ENCODE results near the gene SLC48A1. TPM values are rescaled to one million over a fixed set of nuclear protein-coding genes. Genes with fewer than 3 reads are reported as not detected.

The SLC48A1 gene
- total and polyA plus RNA-seq, 7 donors = 12.7 to 28.7 (median 23.5) TPM

DNA sequence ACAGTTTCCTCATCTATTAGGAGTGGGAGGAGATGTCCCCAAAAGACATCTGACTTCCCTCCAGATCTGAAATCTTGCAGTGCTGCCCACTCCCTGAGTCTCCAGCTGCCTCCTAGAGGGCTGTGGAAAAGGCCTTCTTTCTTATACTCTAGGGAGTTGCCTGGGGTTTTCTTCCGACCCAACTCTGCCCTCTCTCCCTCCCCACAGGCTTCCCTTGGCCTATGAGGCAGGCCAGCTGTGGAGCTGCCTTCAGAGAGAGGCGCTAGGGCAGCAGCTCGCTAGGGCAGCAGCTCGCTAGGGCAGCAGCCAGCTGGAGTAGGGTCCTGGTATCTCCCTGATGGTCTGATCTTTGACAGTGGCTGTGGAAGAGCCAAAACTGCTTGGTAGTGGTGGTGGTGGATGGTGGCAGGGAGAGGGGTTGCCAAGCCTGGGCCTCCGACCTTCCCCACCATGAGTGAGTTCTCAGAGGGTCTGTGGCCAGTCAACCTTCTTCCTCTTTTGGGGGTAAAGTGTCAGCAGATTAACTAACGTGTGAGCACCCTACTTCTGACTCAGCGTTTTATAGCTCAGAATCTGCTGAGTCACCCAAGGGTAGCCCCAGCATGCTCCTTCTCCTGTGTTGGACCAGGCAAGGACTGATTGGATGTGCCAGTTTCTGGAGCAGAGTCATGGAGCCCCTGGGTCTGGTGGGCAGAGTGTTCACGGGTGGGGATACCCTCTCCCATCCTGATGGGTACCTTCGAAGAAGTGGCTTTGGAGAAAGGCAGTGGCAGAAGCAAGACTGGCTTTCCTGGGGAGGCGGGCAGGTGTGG is 2.3 kb downstream of the SLC48A1 start:
- DNase-seq (peak; percentile 21 to 57), ATAC-seq (no peak)
- peak overlapping the region; percentile 56 for H3K27ac ChIP-seq
- peak overlapping the region; percentile 98 for H3K4me3 ChIP-seq
- TF ChIP-seq, protein P1, sequence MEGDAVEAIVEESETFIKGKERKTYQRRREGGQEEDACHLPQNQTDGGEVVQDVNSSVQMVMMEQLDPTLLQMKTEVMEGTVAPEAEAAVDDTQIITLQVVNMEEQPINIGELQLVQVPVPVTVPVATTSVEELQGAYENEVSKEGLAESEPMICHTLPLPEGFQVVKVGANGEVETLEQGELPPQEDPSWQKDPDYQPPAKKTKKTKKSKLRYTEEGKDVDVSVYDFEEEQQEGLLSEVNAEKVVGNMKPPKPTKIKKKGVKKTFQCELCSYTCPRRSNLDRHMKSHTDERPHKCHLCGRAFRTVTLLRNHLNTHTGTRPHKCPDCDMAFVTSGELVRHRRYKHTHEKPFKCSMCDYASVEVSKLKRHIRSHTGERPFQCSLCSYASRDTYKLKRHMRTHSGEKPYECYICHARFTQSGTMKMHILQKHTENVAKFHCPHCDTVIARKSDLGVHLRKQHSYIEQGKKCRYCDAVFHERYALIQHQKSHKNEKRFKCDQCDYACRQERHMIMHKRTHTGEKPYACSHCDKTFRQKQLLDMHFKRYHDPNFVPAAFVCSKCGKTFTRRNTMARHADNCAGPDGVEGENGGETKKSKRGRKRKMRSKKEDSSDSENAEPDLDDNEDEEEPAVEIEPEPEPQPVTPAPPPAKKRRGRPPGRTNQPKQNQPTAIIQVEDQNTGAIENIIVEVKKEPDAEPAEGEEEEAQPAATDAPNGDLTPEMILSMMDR (IDR thresholded peaks at IDR 0.05) = no peak
- H3K4me1 ChIP-seq = peaks cover 56% of the 10 kb centered on the region
- no peaks in the 10 kb centered on the region for H3K9me3 ChIP-seq
- H3K27me3 ChIP-seq (ENCODE audit: insufficient read depth in 3 of 3, low read length in 2 of 3) = no peaks in the 10 kb centered on the region
- intact Hi-C loops (cut with DNase I) = loop anchor here in 1 of 2 donors (5.0 kb wide), 1 partner anchor 123 kb away; no protein-coding TSS in a partner anchor
- 62 to 75% (median 62%) methylated on average over 10 of the region's 10 CpGs for WGBS, 3 donors
- H3K36me3 ChIP-seq (ENCODE audit: insufficient read depth in 1 of 2, low read depth in 1 of 2) = peaks cover 0 to 5% of the 10 kb centered on the region in 2 donors

DNA sequence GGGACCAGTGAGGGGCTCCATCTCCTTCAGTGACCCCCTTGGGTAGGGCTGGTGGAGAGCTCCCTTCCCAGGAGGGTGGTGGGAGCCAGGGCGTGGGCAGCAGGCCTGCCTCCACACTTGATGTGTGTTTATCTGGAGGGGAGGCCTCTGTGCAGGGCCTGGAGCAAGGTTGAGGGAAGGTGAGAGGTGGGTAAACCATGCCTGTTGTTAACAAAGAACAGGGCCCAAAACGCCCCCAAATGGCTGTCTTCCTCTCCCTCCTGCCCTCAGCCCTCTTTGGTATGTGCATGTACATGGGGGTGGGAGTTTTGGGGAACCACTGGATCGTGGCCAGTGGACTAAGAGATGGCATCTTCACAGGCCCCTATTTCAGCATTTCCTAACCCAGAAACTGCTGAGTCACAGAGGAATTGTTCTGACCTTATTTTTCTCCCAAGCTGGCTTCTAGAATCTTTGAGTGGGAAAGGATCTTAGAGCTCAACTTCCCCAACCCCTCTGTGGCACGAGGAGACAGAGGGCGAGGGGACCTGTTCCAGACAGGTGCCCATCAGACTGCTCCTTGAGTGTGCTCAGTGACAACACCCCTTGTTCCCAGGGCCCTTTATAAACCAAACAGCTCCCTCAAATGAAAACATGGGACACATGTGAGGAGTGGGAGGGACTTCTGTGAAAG is 3.6 kb downstream of the SLC48A1 start:
- peaks cover 56% of the 10 kb centered on the region for H3K4me1 ChIP-seq
- peak overlapping the region; percentile 56 for H3K27ac ChIP-seq
- no peaks in the 10 kb centered on the region for H3K9me3 ChIP-seq
- peaks cover 0 to 13% of the 10 kb centered on the region in 2 donors for H3K36me3 ChIP-seq (ENCODE audit: insufficient read depth in 1 of 2, low read depth in 1 of 2)
- 70 to 75% (median 70%) methylated on average over 5 of the region's 5 CpGs for WGBS, 3 donors
- H3K27me3 ChIP-seq (ENCODE audit: insufficient read depth in 3 of 3, low read length in 2 of 3) = no peaks in the 10 kb centered on the region
- peak in 1 of 2 donors; percentile 44 for DNase-seq
- H3K4me3 ChIP-seq = no peak overlapping the region
- intact Hi-C loops (cut with DNase I) = loop anchor here in 1 of 2 donors (5.0 kb wide), 1 partner anchor 124 kb away; no protein-coding TSS in a partner anchor
- ATAC-seq = no peak
- TF ChIP-seq, protein P1 (IDR thresholded peaks at IDR 0.05) = no peak

DNA sequence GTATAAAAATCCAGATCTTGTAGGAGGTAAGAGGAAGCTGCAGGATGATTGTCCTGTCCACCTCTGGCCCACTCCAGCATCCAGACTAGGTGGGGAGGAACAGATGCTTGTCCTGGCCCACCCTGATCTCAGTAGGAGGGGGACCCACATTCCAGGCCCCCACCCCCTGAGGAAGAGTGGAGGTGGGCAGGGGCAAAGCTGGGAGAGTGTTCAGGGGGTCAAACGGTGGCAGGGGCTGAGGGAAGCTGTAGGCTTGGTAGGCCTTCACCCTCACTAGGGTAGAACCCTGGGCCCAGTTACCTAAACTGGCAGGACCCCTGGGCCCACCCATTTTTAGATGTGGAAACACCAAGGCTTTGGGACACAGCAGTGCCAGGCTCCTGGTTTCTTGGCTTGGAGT is 4.1 kb downstream of the SLC48A1 start:
- H3K27ac ChIP-seq = peak overlapping the region; percentile 56
- 47 to 75% (median 60%) methylated on average over 1 of the region's 1 CpG for WGBS, 3 donors
- peaks cover 56% of the 10 kb centered on the region for H3K4me1 ChIP-seq

DNA sequence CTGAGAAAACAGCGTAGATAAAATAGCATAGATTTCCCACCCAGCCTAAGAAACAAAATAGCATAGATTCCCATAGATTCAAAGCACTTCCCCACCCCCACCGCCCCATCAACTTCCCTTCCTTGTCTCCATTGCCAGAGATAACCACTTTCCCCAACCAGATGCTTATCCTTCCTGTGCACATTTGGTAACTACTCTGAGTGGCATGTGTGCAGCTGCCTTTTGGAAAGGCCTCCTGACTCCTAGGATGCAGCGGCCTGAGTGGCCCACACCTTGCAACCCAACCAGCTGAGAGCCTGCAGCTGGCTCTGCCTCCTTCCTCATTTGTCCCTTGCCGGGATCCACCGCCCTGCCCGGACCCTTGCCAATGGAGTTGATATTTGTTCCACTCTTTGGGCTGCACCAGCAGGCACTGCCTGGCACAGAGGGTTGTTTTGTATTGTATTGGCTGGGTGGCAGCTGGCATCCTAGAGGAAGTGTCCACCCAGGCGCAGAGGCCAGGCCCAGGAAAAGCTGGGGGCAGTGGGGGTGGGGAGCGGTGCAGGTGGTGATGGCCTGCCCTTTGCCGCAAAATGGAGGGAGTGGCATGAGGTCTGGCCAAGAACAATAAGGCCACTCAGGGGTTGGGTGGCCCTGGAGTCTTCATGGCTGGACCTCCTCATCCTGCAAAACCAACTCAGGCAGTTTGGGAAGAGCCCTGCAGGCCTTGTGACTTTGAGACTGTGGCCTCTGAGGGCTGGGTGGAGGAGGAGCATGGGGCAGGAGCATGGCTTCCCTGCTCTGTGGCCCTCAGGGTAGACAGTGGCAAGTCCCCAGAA is 4.9 kb downstream of the SLC48A1 start:
- H3K4me3 ChIP-seq = no peak overlapping the region
- H3K9me3 ChIP-seq = no peaks in the 10 kb centered on the region
- TF ChIP-seq, protein P1 (IDR thresholded peaks at IDR 0.05) = no peak
- DNase-seq (peak; percentile 52 to 67), ATAC-seq (peak in 2 of 4 donors; percentile 10 to 19)
- 19 to 38% (median 33%) methylated on average over 9 of the region's 9 CpGs for WGBS, 3 donors
- H3K27me3 ChIP-seq (ENCODE audit: insufficient read depth in 3 of 3, low read length in 2 of 3) = no peaks in the 10 kb centered on the region
- H3K27ac ChIP-seq = peak overlapping the region; percentile 56
- peaks cover 0 to 26% of the 10 kb centered on the region in 2 donors for H3K36me3 ChIP-seq (ENCODE audit: insufficient read depth in 1 of 2, low read depth in 1 of 2)
- intact Hi-C loops (cut with DNase I) = loop anchor here in 1 of 2 donors (5.0 kb wide), 1 partner anchor 126 kb away; no protein-coding TSS in a partner anchor
- H3K4me1 ChIP-seq = peaks cover 52% of the 10 kb centered on the region

More for the DNA sequence above, 4.1 kb downstream of the SLC48A1 start:
- no peaks in the 10 kb centered on the region for H3K27me3 ChIP-seq (ENCODE audit: insufficient read depth in 3 of 3, low read length in 2 of 3)
- intact Hi-C loops (cut with DNase I) = loop anchor here in 1 of 2 donors (5.0 kb wide), 1 partner anchor 125 kb away; no protein-coding TSS in a partner anchor
- TF ChIP-seq, protein P1 (IDR thresholded peaks at IDR 0.05) = no peak
- no peak overlapping the region for H3K4me3 ChIP-seq
- no peaks in the 10 kb centered on the region for H3K9me3 ChIP-seq
- DNase-seq = peak in 1 of 2 donors; percentile 38
- peaks cover 0 to 18% of the 10 kb centered on the region in 2 donors for H3K36me3 ChIP-seq (ENCODE audit: insufficient read depth in 1 of 2, low read depth in 1 of 2)
- ATAC-seq = no peak

Measured in psoas muscle (tissue), 8 donors.